ENCODE data around the gene LMOD3. TPM values are rescaled to one million over a fixed set of nuclear protein-coding genes. Genes with fewer than 3 reads are reported as not detected.

LMOD3 gene
- total and polyA plus RNA-seq, 9 of the 15 experiments (the other 6 are each of a cell fraction or from before 2014, with no cell fraction given) = 0.03 TPM; not detected in 8

- TF ChIP-seq KDM1A (IDR thresholded peaks at IDR 0.05) (peak; percentile 90 to 94), HDAC1 (IDR thresholded peaks at IDR 0.05) (peak in 1 of 2 experiments; percentile 53; a peak in 2 of 4 replicates), TAL1 (IDR thresholded peaks at IDR 0.05) (peak; percentile 38), NCOR1 (IDR thresholded peaks at IDR 0.05) (peak; percentile 28; the same call in 1 of the 2 replicates), ATF3 (IDR thresholded peaks at IDR 0.05) (peak; percentile 39; the same call in 1 of the 2 replicates), ATF3 (CRISPR knock-in tag; conservative IDR thresholded peaks at IDR 0.05) (no peak), JUND (IDR thresholded peaks at IDR 0.05; ENCODE audit: borderline replicate concordance, low read depth, low read length) (peak; percentile 74; the same call in 1 of the 2 replicates), JUND (tag; IDR thresholded peaks at IDR 0.05; ENCODE audit: borderline replicate concordance, low read depth, low read length) (peak; percentile 69; the same call in 1 of the 3 replicates), TCF3 (CRISPR knock-in tag; IDR thresholded peaks at IDR 0.05) (peak; percentile 67), CHD4 (IDR thresholded peaks at IDR 0.05; ENCODE audit: insufficient read depth, insufficient replicate concordance, low read depth, low read length, poor library complexity, severe bottlenecking) (peak; percentile 35), NRF1 (conservative IDR thresholded peaks at IDR 0.05 in 1 of 2, IDR thresholded peaks at IDR 0.05 in 1 of 2) (no peak), KAT7 (CRISPR knock-in tag; IDR thresholded peaks at IDR 0.05; ENCODE audit: borderline replicate concordance) (no peak), SMARCE1 (IDR thresholded peaks at IDR 0.05) (peak; percentile 55; the same call in 1 of the 2 replicates), RBM25 (IDR thresholded peaks at IDR 0.05; ENCODE audit: low read depth, low read length, severe bottlenecking) (peak; percentile 95), MEF2D (tag; conservative IDR thresholded peaks at IDR 0.05; ENCODE audit: low read depth) (no peak), CHD2 (IDR thresholded peaks at IDR 0.05; ENCODE audit: low read depth, low read length) (no peak), GATA2 (CRISPR knock-in tag; IDR thresholded peaks at IDR 0.05) (peak; percentile 75; the same call in 1 of the 2 replicates), CBFA2T2 (conservative IDR thresholded peaks at IDR 0.05) (peak; percentile 58; the same call in 1 of the 2 replicates), XRCC3 (IDR thresholded peaks at IDR 0.05) (no peak), TEAD4 (IDR thresholded peaks at IDR 0.05; ENCODE audit: low read length) (peak; percentile 79), TEAD4 (CRISPR knock-in tag; IDR thresholded peaks at IDR 0.05; ENCODE audit: borderline replicate concordance) (no peak), RCOR1 (IDR thresholded peaks at IDR 0.05; ENCODE audit: borderline replicate concordance in 1 of 2, low read depth in 2 of 2, low read length in 2 of 2) (peak in 1 of 2 experiments; percentile 72; a peak in 1 of 4 replicates), E2F3 (CRISPR knock-in tag; IDR thresholded peaks at IDR 0.05) (no peak), BCOR (IDR thresholded peaks at IDR 0.05) (peak; percentile 96), CBX3 (IDR thresholded peaks at IDR 0.05; ENCODE audit: borderline replicate concordance in 1 of 2, low read length in 2 of 2) (no peak), RAD21 (CRISPR knock-in tag; conservative IDR thresholded peaks at IDR 0.05 in 1 of 2, IDR thresholded peaks at IDR 0.05 in 1 of 2) (no peak), DACH1 (IDR thresholded peaks at IDR 0.05; ENCODE audit: partially characterized antibody) (peak; percentile 28), RBM39 (optimal IDR thresholded peaks at IDR 0.05; ENCODE audit: low read depth, low read length) (no peak), PRPF4 (IDR thresholded peaks at IDR 0.05; ENCODE audit: insufficient read depth, low read depth, low read length, poor library complexity, severe bottlenecking) (no peak), ESRRA (IDR thresholded peaks at IDR 0.05; ENCODE audit: borderline replicate concordance, low read depth) (no peak)
Observed at GRCh38 chr3:69081583-69082262, 40.7 kb downstream of the LMOD3 start (continued).

Data from K562 (cell line).